HEK293 (cell line): Measurements from ENCODE around the gene NFIB.

Experiments
- CTCF ChIA-PET: fragments of 350-600 bp; formaldehyde crosslinking; extraction: SDS; loops from one replicate; lab custom pipeline; 2021; ENCODE audit warnings: antibody characterized with exemption; lab: Yijun Ruan, JAX
- POLR2A ChIA-PET: fragments of 300-600 bp; formaldehyde crosslinking; extraction: SDS; loops from one replicate; lab custom pipeline; 2020; ENCODE audit warnings: antibody characterized with exemption, inconsistent platforms; lab: Yijun Ruan, JAX
- H3K27ac ChIP-seq: fragments of 200-500 bp; sonication (Bioruptor generic); 2 replicates; pipeline ENCODE4 v1.5.1; 2014; ENCODE audit warnings: low read depth, low read length, control low read depth, inconsistent platforms; ENCODE audit errors: extremely low read depth
- H3K36me3 ChIP-seq, 2 experiments: fragments of 200-500 bp in 1 of 2; sonication (Bioruptor generic) in 1 of 2; 1 replicate in 1 of 2; 2 replicates in 1 of 2; pipeline ENCODE4 v1.5.1; 2014 to 2017; ENCODE audit warnings: inconsistent platforms in 2 of 2, low read length in 2 of 2; ENCODE audit not compliant: control insufficient read depth in 2 of 2, insufficient read depth in 1 of 2
- H3K4me1 ChIP-seq: fragments of 200-500 bp; sonication (Bioruptor generic); 2 replicates; pipeline ENCODE4 v1.5.1; 2014; ENCODE audit warnings: mild to moderate bottlenecking, low read length, inconsistent platforms; ENCODE audit not compliant: control insufficient read depth, insufficient read depth
- H3K4me3 ChIP-seq: 2 replicates; pipeline ENCODE4 v1.5.1; 2011; ENCODE audit warnings: low read depth, mild to moderate bottlenecking, control low read depth, low read length, moderate library complexity
- H3K9me3 ChIP-seq: fragments of 200-500 bp; sonication (Bioruptor generic); 2 replicates; pipeline ENCODE4 v1.5.1; 2014; ENCODE audit warnings: low read depth, low read length, inconsistent platforms; ENCODE audit not compliant: control insufficient read depth, insufficient read depth
- BCL6B ChIP-seq: fragments of 450-650 bp; formaldehyde crosslinking; IDR thresholded peaks from 2 replicates; pipeline ENCODE4 v1.5.1; 2017; ENCODE audit warnings: missing biosample characterization, missing genetic modification characterization
- KLF16 ChIP-seq: fragments of 450-650 bp; formaldehyde crosslinking; IDR thresholded peaks from 2 replicates; pipeline ENCODE4 v1.5.1; 2017; ENCODE audit warnings: missing biosample characterization, missing genetic modification characterization
- MEIS1 ChIP-seq: sonication (generic); formaldehyde crosslinking; IDR thresholded peaks from 2 replicates; pipeline ENCODE4 v1.8.1; 2022; ENCODE audit warnings: missing genetic modification reagents, mild to moderate bottlenecking, borderline replicate concordance
- MYNN ChIP-seq: fragments of 450-650 bp; formaldehyde crosslinking; IDR thresholded peaks from 2 replicates; pipeline ENCODE4 v1.5.1; 2016; ENCODE audit warnings: missing biosample characterization, missing genetic modification characterization, borderline replicate concordance
- PRDM1 ChIP-seq: fragments of 450-650 bp; formaldehyde crosslinking; IDR thresholded peaks from 2 replicates; pipeline ENCODE4; 2016; ENCODE audit warnings: missing biosample characterization, missing genetic modification characterization
- PRDM4 ChIP-seq: fragments of 450-650 bp; formaldehyde crosslinking; IDR thresholded peaks from 2 replicates; pipeline ENCODE4 v1.5.1; 2017; ENCODE audit warnings: missing biosample characterization, missing genetic modification characterization
- YY2 ChIP-seq: fragments of 450-650 bp; formaldehyde crosslinking; IDR thresholded peaks from 2 replicates; pipeline ENCODE4 v1.5.1; 2016; ENCODE audit warnings: missing biosample characterization, missing genetic modification characterization
- ZBTB11 ChIP-seq: fragments of 450-650 bp; formaldehyde crosslinking; conservative IDR thresholded peaks from 2 replicates; pipeline ENCODE4 v1.5.1; 2016; ENCODE audit warnings: low read depth, missing biosample characterization, missing genetic modification characterization
- ZBTB48 ChIP-seq: fragments of 450-650 bp; formaldehyde crosslinking; IDR thresholded peaks from 2 replicates; pipeline ENCODE4 v1.5.1; 2016; ENCODE audit warnings: missing biosample characterization, missing genetic modification characterization
- ZBTB7A ChIP-seq: fragments of 450-650 bp; formaldehyde crosslinking; IDR thresholded peaks from 2 replicates; pipeline ENCODE4 v1.5.1; 2016; ENCODE audit warnings: low read depth, missing biosample characterization, missing genetic modification characterization
- ZFHX2 ChIP-seq: fragments of 450-650 bp; formaldehyde crosslinking; conservative IDR thresholded peaks from 2 replicates; pipeline ENCODE4 v1.5.1; 2016; ENCODE audit warnings: missing biosample characterization, missing genetic modification characterization
- ZNF114 ChIP-seq: fragments of 450-650 bp; formaldehyde crosslinking; IDR thresholded peaks from 2 replicates; pipeline ENCODE4 v1.5.0; 2017; ENCODE audit warnings: missing biosample characterization, missing genetic modification characterization
- ZNF169 ChIP-seq: fragments of 450-650 bp; formaldehyde crosslinking; IDR thresholded peaks from 2 replicates; pipeline ENCODE4 v1.5.1; 2016; ENCODE audit warnings: missing biosample characterization, missing genetic modification characterization
- ZNF214 ChIP-seq: fragments of 450-650 bp; formaldehyde crosslinking; IDR thresholded peaks from 2 replicates; pipeline ENCODE4 v1.5.1; 2017; ENCODE audit warnings: missing biosample characterization, mild to moderate bottlenecking, missing genetic modification characterization, borderline replicate concordance
- ZNF350 ChIP-seq: fragments of 450-650 bp; formaldehyde crosslinking; IDR thresholded peaks from 2 replicates; pipeline ENCODE4 v1.5.0; 2017; ENCODE audit warnings: missing biosample characterization, mild to moderate bottlenecking, missing genetic modification characterization
- ZNF391 ChIP-seq: fragments of 450-650 bp; formaldehyde crosslinking; IDR thresholded peaks from 2 replicates; pipeline ENCODE4 v1.5.1; 2016; ENCODE audit warnings: low read depth, missing biosample characterization, missing genetic modification characterization, borderline replicate concordance
- ZNF404 ChIP-seq: fragments of 450-650 bp; formaldehyde crosslinking; IDR thresholded peaks from 2 replicates; pipeline ENCODE4 v1.5.1; 2017; ENCODE audit warnings: missing biosample characterization, missing genetic modification characterization
- ZNF416 ChIP-seq: fragments of 450-650 bp; formaldehyde crosslinking; IDR thresholded peaks from 2 replicates; pipeline ENCODE4 v1.5.1; 2016; ENCODE audit warnings: missing biosample characterization, missing genetic modification characterization
- ZNF600 ChIP-seq: fragments of 450-650 bp; formaldehyde crosslinking; IDR thresholded peaks from 2 replicates; pipeline ENCODE4 v1.5.1; 2016; ENCODE audit warnings: missing biosample characterization, missing genetic modification characterization
- ZNF610 ChIP-seq: fragments of 450-650 bp; formaldehyde crosslinking; IDR thresholded peaks from 2 replicates; pipeline ENCODE4 v1.5.1; 2016; ENCODE audit warnings: missing biosample characterization, missing genetic modification characterization, borderline replicate concordance
- ZNF654 ChIP-seq: fragments of 450-650 bp; formaldehyde crosslinking; IDR thresholded peaks from 2 replicates; pipeline ENCODE4 v1.5.1; 2016; ENCODE audit warnings: low read depth, missing biosample characterization, missing genetic modification characterization
- ZNF843 ChIP-seq: fragments of 450-650 bp; formaldehyde crosslinking; IDR thresholded peaks from 2 replicates; pipeline ENCODE4 v1.5.1; 2016; ENCODE audit warnings: missing biosample characterization, missing genetic modification characterization
- TF ChIP-seq, protein P1 (sequence below): fragments of 450-650 bp; formaldehyde crosslinking; IDR thresholded peaks from 2 replicates; pipeline ENCODE4 v1.5.1; 2016; ENCODE audit warnings: missing biosample characterization, missing genetic modification characterization

The NFIB gene

GRCh38 chr9:14309403-14309802 lies 4.5 kb downstream of the NFIB start (continued):
- peak; percentile 54 for TF ChIP-seq ZFHX2

DNA sequence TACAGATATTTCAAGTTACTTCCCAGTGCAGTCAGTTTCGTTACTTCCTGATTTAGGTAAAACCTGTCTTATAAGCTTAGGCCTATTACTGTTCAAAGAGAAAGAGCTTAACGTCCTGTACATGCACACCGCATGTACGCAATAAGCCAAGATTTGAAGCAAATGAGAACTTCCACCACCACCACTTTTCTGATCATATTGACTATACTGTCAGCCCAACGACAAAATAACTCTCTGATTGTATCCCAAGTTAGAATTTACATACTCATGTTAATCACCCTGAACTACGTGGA lies 5.1 kb downstream of the NFIB start:
- Histone ChIP-seq H3K27ac (no peak overlapping the region), H3K4me3 (no peak overlapping the region), H3K36me3 (peaks cover 0 to 22% of the 10 kb centered on the region in 2 experiments; a peak in 1 of 3 replicates), H3K4me1 (peaks cover 13% of the 10 kb centered on the region; the same call in 1 of the 2 replicates), H3K9me3 (no peaks in the 10 kb centered on the region)
- POLR2A ChIA-PET: no interaction called here
- CTCF ChIA-PET: interaction anchor here (0.7 to 1.9 kb wide), 3 partner anchors 9 to 91 kb away, joined by 3 to 7 read pairs (median 3); no protein-coding TSS in a partner anchor
- TF ChIP-seq ZNF600 (tag by site-specific recombination): no peak
- no peak for TF ChIP-seq ZNF350 (tag by site-specific recombination)
- TF ChIP-seq PRDM4 (tag by site-specific recombination): no peak
- no peak for TF ChIP-seq ZNF404 (tag by site-specific recombination)
- no peak for TF ChIP-seq KLF16 (tag by site-specific recombination)
- TF ChIP-seq ZNF416: no peak
- TF ChIP-seq BCL6B (tag by site-specific recombination): no peak
- TF ChIP-seq ZBTB48 (tag by site-specific recombination): no peak
- no peak for TF ChIP-seq YY2
- no peak for TF ChIP-seq ZBTB7A (tag by site-specific recombination)
- TF ChIP-seq MYNN: no peak
- TF ChIP-seq ZNF391 (tag by site-specific recombination): no peak
- no peak for TF ChIP-seq ZNF843
- no peak for TF ChIP-seq ZNF654

DNA sequence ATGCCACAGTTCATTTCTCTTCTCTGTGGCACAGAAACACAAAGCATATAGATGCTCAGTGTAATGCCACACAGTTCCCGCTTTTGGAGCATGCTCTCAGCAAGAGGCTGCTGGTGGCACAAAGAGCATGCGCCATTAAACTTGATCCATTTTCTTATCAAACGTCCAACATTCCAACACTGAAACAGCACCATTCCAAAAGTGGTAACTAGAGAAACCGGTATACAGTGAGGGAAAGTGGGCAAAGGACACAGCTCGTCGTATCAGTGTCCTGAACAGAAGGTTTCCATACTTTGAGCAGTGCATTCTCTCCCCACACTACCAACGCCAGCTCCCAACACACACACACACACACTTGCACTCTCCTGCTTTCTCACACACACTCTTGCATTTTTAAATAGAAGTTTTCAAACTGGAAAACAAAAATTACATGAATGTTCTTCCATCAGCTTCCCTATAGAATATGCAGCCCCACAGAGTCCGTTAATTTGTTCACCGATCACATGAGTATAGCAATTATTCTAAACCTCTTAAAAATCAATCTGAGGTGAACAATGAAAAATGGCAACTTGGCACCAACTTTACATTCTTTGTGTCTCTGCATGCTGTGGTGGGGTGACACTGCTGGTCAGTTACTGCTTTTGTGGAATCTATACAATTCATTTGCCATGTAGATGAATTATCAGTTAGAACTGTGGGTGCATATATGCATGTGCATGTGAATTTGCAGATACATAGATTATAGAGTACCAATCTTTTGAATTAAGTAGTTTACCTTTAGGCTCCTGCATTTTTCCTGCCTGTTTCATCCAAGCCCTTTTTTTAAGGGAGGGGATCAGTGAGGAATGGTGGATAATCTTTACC lies 5.7 kb downstream of the NFIB start:
- H3K27ac ChIP-seq: no peak overlapping the region
- H3K9me3 ChIP-seq: no peaks in the 10 kb centered on the region
- H3K4me1 ChIP-seq: peaks cover 13% of the 10 kb centered on the region; the same call in 1 of the 2 replicates
- ChIA-PET POLR2A (interaction anchor here (0.8 kb wide), 1 partner anchor 205 kb away, joined by 4 read pairs; no protein-coding TSS in a partner anchor), CTCF (interaction anchor here (0.7 to 1.9 kb wide), 5 partner anchors 16 to 115 kb away, joined by 3 to 7 read pairs (median 5); no protein-coding TSS in a partner anchor)
- H3K4me3 ChIP-seq: no peak overlapping the region
- H3K36me3 ChIP-seq: peaks cover 0 to 22% of the 10 kb centered on the region in 2 experiments; a peak in 1 of 3 replicates
- TF ChIP-seq ZNF600 (tag by site-specific recombination): peak; percentile 76
- no peak for TF ChIP-seq ZBTB11 (tag by site-specific recombination)
- peak; percentile 70 for TF ChIP-seq PRDM1
- no peak for TF ChIP-seq YY2
- no peak for TF ChIP-seq ZNF169
- no peak for TF ChIP-seq ZNF214 (tag by site-specific recombination)
- TF ChIP-seq, protein P1, sequence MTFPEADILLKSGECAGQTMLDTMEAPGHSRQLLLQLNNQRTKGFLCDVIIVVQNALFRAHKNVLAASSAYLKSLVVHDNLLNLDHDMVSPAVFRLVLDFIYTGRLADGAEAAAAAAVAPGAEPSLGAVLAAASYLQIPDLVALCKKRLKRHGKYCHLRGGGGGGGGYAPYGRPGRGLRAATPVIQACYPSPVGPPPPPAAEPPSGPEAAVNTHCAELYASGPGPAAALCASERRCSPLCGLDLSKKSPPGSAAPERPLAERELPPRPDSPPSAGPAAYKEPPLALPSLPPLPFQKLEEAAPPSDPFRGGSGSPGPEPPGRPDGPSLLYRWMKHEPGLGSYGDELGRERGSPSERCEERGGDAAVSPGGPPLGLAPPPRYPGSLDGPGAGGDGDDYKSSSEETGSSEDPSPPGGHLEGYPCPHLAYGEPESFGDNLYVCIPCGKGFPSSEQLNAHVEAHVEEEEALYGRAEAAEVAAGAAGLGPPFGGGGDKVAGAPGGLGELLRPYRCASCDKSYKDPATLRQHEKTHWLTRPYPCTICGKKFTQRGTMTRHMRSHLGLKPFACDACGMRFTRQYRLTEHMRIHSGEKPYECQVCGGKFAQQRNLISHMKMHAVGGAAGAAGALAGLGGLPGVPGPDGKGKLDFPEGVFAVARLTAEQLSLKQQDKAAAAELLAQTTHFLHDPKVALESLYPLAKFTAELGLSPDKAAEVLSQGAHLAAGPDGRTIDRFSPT (tag by site-specific recombination): no peak
- no peak for TF ChIP-seq ZNF114 (tag by site-specific recombination)
- TF ChIP-seq MEIS1 (CRISPR knock-in tag): no peak
- TF ChIP-seq ZNF610 (tag by site-specific recombination): no peak
